ENCODE data around the gene C1orf116.
"Not testable (repeated sequence)": the region's sequence is repeated elsewhere in the genome, so short reads cannot be mapped to it uniquely, and the experiment has no call there.

Gene C1orf116

GRCh38 chr1:207049054-207049453, 16.5 kb upstream of the C1orf116 start:
- no peak overlapping the region for H3K4me3 ChIP-seq (ENCODE audit: low read depth, low read length)
- in situ Hi-C loops (cut with HindIII; ENCODE audit: low pct_ligation_motif_present, low sequenced_read_pairs) = no loop called here
- no peaks in the 10 kb centered on the region for H3K27me3 ChIP-seq (replicated peaks)
- DNase-seq = no peak
- H3K36me3 ChIP-seq (replicated peaks) = peaks cover 20% of the 10 kb centered on the region
- TF ChIP-seq CTCF (IDR thresholded peaks at IDR 0.05; ENCODE audit: low read depth, low read length, missing control alignments) = no peak
- no peak overlapping the region for H3K27ac ChIP-seq

- no peak for TF ChIP-seq CTCF (IDR thresholded peaks at IDR 0.05; ENCODE audit: low read depth, low read length, missing control alignments)
- H3K4me3 ChIP-seq (ENCODE audit: low read depth, low read length) = no peak overlapping the region
- H3K27ac ChIP-seq = no peak overlapping the region
- H3K36me3 ChIP-seq (replicated peaks) = peaks cover 20% of the 10 kb centered on the region
- in situ Hi-C loops (cut with HindIII; ENCODE audit: low pct_ligation_motif_present, low sequenced_read_pairs) = no loop called here
- no peaks in the 10 kb centered on the region for H3K27me3 ChIP-seq (replicated peaks)
- no peak for DNase-seq
Measured at GRCh38 chr1:207048041-207048440, 15.5 kb upstream of the C1orf116 start.

- Histone ChIP-seq H3K36me3 (replicated peaks) (peaks cover 20% of the 10 kb centered on the region), H3K27ac (no peak overlapping the region), H3K27me3 (replicated peaks) (no peaks in the 10 kb centered on the region), H3K4me3 (ENCODE audit: low read depth, low read length) (no peak overlapping the region)
- in situ Hi-C loops (cut with HindIII; ENCODE audit: low pct_ligation_motif_present, low sequenced_read_pairs) = no loop called here
- no peak for DNase-seq
- no peak for TF ChIP-seq CTCF (IDR thresholded peaks at IDR 0.05; ENCODE audit: low read depth, low read length, missing control alignments)
Measured at GRCh38 chr1:207047505-207047904, 14.9 kb upstream of the C1orf116 start.

GRCh38 chr1:207045453-207045852, 12.9 kb upstream of the C1orf116 start:
- no peak for TF ChIP-seq CTCF (IDR thresholded peaks at IDR 0.05; ENCODE audit: low read depth, low read length, missing control alignments)
- Histone ChIP-seq H3K27ac (no peak overlapping the region), H3K4me3 (ENCODE audit: low read depth, low read length) (no peak overlapping the region), H3K27me3 (replicated peaks) (no peaks in the 10 kb centered on the region), H3K36me3 (replicated peaks) (peaks cover 17% of the 10 kb centered on the region)
- DNase-seq = no peak
- in situ Hi-C loops (cut with HindIII; ENCODE audit: low pct_ligation_motif_present, low sequenced_read_pairs) = no loop called here

- in situ Hi-C loops (cut with HindIII; ENCODE audit: low pct_ligation_motif_present, low sequenced_read_pairs); H3K27me3 ChIP-seq (replicated peaks); H3K27ac ChIP-seq; DNase-seq; H3K36me3 ChIP-seq (replicated peaks); H3K4me3 ChIP-seq (ENCODE audit: low read depth, low read length): not testable (repeated sequence)
Measured at GRCh38 chr1:207041397-207041796, 8.8 kb upstream of the C1orf116 start.

GRCh38 chr1:207040181-207040533, 7.6 kb upstream of the C1orf116 start:
- Histone ChIP-seq H3K4me3 (ENCODE audit: low read depth, low read length) (no peak overlapping the region), H3K27me3 (replicated peaks) (no peaks in the 10 kb centered on the region), H3K36me3 (replicated peaks) (no peaks in the 10 kb centered on the region), H3K27ac (no peak overlapping the region)
- in situ Hi-C loops (cut with HindIII; ENCODE audit: low pct_ligation_motif_present, low sequenced_read_pairs) = no loop called here
- no peak for DNase-seq
- TF ChIP-seq CTCF (IDR thresholded peaks at IDR 0.05; ENCODE audit: low read depth, low read length, missing control alignments) = no peak

Data from brain microvascular endothelial cell (primary cell).